D341Med (cell line): ENCODE results near the gene CAMKMT.

Experiments used
- DNase-seq: peaks from one replicate; pipeline ENCODE4 v3.0.0; 2012; ENCODE audit warnings: low spot score

CAMKMT gene

GRCh38 chr2:44361330-44362206 is at the start of gene CAMKMT, which contains the start of gene PREPL:
TSS of gene CAMKMT (plus strand) at chr2:44361947.
TSS of gene PREPL (minus strand) at chr2:44361494. CDS start at chr2:44346342, 15,152 bp downstream.
- DNase-seq = peak; percentile 97

GRCh38 chr2:44314362-44314761 is 47.4 kb upstream of the CAMKMT start:
- DNase-seq = no peak

- no peak for DNase-seq
Observed at GRCh38 chr2:44315945-44316344, 45.8 kb upstream of the CAMKMT start.

GRCh38 chr2:44320832-44321231 is 40.9 kb upstream of the CAMKMT start:
- no peak for DNase-seq

- DNase-seq = no peak
Observed at GRCh38 chr2:44321360-44321759, 40.4 kb upstream of the CAMKMT start.

- DNase-seq = no peak
Observed at GRCh38 chr2:44324971-44325426, 36.7 kb upstream of the CAMKMT start.

GRCh38 chr2:44325897-44326296 is 35.9 kb upstream of the CAMKMT start:
- DNase-seq = no peak

GRCh38 chr2:44326548-44327264 is 35.0 kb upstream of the CAMKMT start:
- no peak for DNase-seq

GRCh38 chr2:44328750-44329149 is 33.0 kb upstream of the CAMKMT start:
- no peak for DNase-seq

- DNase-seq = no peak
Observed at GRCh38 chr2:44329343-44329742, 32.4 kb upstream of the CAMKMT start.

- no peak for DNase-seq
Observed at GRCh38 chr2:44330801-44331200, 30.9 kb upstream of the CAMKMT start.

GRCh38 chr2:44333994-44334393 is 27.8 kb upstream of the CAMKMT start:
- DNase-seq = no peak

GRCh38 chr2:44335806-44336538 is 25.8 kb upstream of the CAMKMT start:
- DNase-seq = no peak

GRCh38 chr2:44342854-44343253 is 18.9 kb upstream of the CAMKMT start:
- peak; percentile 34 for DNase-seq

GRCh38 chr2:44347526-44347925 is 14.2 kb upstream of the CAMKMT start:
- DNase-seq = no peak

GRCh38 chr2:44348400-44348799 is 13.3 kb upstream of the CAMKMT start:
- no peak for DNase-seq

- DNase-seq = no peak
Observed at GRCh38 chr2:44349506-44349905, 12.2 kb upstream of the CAMKMT start.

GRCh38 chr2:44351088-44351487 is 10.7 kb upstream of the CAMKMT start:
- DNase-seq = no peak

GRCh38 chr2:44351676-44352075 is 10.1 kb upstream of the CAMKMT start:
- DNase-seq = no peak

GRCh38 chr2:44352510-44352909 is 9.2 kb upstream of the CAMKMT start:
- DNase-seq = no peak

- no peak for DNase-seq
Observed at GRCh38 chr2:44354761-44355160, 7.0 kb upstream of the CAMKMT start.

- no peak for DNase-seq
Observed at GRCh38 chr2:44358503-44358902, 3.2 kb upstream of the CAMKMT start.
